ENCODE results near the gene MAN2B1. TPM values are rescaled to one million over a fixed set of nuclear protein-coding genes. Genes with fewer than 3 reads are reported as not detected.
A peak's percentile ranks its signal among the peaks of the same experiment; 100 is the strongest.
"Not testable (repeated sequence)": the region's sequence is repeated elsewhere in the genome, so short reads cannot be mapped to it uniquely, and the experiment has no call there.

MAN2B1 gene
- 33.1 TPM for polyA plus RNA-seq (2013, experiment 1 of 2)
- 39.9 TPM for polyA plus RNA-seq (2013, experiment 2 of 2)

DNA sequence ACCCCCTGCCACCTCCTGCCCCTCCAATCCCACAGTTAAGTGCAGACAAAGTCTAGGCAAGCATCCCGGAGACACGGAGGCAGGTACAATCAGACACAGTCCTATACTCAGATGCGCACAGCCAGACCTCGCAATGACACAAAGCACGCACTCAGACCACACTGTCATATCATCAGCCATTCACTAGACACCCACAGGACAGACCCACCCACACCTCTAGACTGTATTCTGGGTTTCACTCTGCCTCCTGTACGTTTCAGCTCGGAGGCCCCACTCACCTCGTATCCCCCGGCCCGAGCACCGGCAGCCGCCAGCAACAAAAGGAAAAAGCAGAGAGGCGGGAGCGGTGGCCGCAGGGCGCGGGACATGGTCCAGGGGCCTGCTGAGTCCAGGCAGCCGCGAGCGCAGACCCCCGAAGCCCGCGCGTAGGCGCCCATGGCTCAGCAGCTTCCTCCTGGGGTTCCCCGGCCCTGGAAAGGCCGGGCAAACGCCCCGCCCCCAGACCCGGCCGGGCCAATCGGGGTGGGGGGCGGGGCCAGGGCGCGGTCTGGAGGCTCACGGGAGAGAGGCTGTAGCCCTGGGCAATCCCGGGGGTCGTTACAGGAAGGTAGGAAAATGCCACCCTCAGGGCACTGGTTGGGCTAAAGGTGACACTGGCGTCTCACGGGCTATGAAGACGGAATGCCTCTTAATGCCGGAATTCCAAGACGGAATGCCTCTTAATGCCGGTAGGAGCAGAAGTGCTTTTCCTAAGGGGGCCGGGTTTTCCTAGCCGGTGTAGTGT, at the start of gene MAN2B1, which contains the start of gene WDR83:
TSS of gene MAN2B1 (minus strand) at position 478 of the 784 bp plus-strand sequence. CDS start at position 437, 41 bp downstream.
TSS of gene WDR83 (plus strand) at position 543 of the 784 bp plus-strand sequence. CDS start 2,984 bp downstream, outside the sequence.
- H3K9me3 ChIP-seq (ENCODE audit: insufficient read depth, low read depth, low read length): no peaks in the 10 kb centered on the region
- WGBS: 4% methylated on average over 46 of the region's 46 CpGs
- peak within 1 kb of the TSS; percentile 88 for H3K4me3 ChIP-seq (ENCODE audit: low read length)
- H3K27ac ChIP-seq (ENCODE audit: low read depth, low read length): peak within 1 kb of the TSS; percentile 51; the same call in 1 of the 2 replicates
- no peaks in the 10 kb centered on the region for H3K27me3 ChIP-seq (ENCODE audit: insufficient read depth, low read length)
- H3K4me1 ChIP-seq (ENCODE audit: insufficient read depth, low read length): no peaks in the 10 kb centered on the region; the same call in 1 of the 2 replicates
- H3K36me3 ChIP-seq (ENCODE audit: insufficient read depth, low read length): peaks cover 28% of the 10 kb centered on the region
- H3K9ac ChIP-seq (ENCODE audit: low read depth, low read length): peak within 1 kb of the TSS; percentile 88

DNA sequence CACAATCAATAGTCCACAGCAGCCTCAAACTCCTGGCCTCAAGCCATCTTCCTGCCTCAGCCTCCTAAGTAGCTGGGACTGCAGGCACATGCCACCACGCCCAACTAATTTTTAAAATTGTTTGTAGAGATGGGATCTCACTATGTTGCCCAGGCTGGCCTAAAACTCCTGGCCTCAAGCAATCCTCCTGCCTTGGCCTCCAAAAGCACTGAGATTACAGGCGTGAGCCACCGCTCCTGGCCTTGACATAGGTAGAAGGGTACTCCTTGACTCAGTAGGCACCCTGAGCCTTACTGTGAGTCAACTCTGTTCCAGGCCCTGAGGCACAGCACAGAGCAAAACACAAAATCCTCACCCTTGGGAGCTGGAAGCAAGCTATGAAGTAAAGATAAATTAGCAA, 49.4 kb upstream of the MAN2B1 start:
- peaks cover 5% of the 10 kb centered on the region; the same call in 1 of the 2 replicates for H3K4me1 ChIP-seq (ENCODE audit: insufficient read depth, low read length)
- H3K9me3 ChIP-seq (ENCODE audit: insufficient read depth, low read depth, low read length): no peaks in the 10 kb centered on the region
- H3K4me3 ChIP-seq (ENCODE audit: low read length): no peak overlapping the region
- H3K27ac ChIP-seq (ENCODE audit: low read depth, low read length): no peak overlapping the region
- H3K27me3 ChIP-seq (ENCODE audit: insufficient read depth, low read length): no peaks in the 10 kb centered on the region
- H3K9ac ChIP-seq (ENCODE audit: low read depth, low read length): no peak overlapping the region
- H3K36me3 ChIP-seq (ENCODE audit: insufficient read depth, low read length): peaks cover 85% of the 10 kb centered on the region
- WGBS: 97% methylated on average over 3 of the region's 3 CpGs

DNA sequence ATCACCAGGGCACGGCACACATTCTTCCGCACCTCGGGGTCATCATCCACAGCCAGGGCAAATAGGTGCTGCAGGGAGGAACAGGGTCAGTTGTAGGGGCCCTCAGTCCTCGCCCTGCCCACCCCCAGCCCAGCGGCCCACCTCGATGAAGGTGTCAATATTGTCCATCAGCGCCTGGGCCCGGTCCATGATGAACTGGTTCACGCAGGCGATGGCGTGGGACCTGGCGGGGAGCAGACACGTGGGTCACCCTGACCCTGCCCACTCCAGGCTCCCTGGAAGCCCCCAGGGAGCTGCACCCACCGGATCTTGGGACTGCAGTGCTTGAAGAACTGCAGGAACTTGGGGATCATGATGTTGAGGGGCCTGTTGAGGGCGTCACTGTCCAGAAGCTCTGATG, 48.6 kb upstream of the MAN2B1 start:
- no peak overlapping the region for H3K9ac ChIP-seq (ENCODE audit: low read depth, low read length)
- H3K27me3 ChIP-seq (ENCODE audit: insufficient read depth, low read length): no peaks in the 10 kb centered on the region
- no peaks in the 10 kb centered on the region for H3K9me3 ChIP-seq (ENCODE audit: insufficient read depth, low read depth, low read length)
- WGBS: 96% methylated on average over 15 of the region's 15 CpGs
- H3K36me3 ChIP-seq (ENCODE audit: insufficient read depth, low read length): peaks cover 87% of the 10 kb centered on the region
- H3K4me1 ChIP-seq (ENCODE audit: insufficient read depth, low read length): no peaks in the 10 kb centered on the region
- no peak overlapping the region for H3K4me3 ChIP-seq (ENCODE audit: low read length)
- H3K27ac ChIP-seq (ENCODE audit: low read depth, low read length): no peak overlapping the region

DNA sequence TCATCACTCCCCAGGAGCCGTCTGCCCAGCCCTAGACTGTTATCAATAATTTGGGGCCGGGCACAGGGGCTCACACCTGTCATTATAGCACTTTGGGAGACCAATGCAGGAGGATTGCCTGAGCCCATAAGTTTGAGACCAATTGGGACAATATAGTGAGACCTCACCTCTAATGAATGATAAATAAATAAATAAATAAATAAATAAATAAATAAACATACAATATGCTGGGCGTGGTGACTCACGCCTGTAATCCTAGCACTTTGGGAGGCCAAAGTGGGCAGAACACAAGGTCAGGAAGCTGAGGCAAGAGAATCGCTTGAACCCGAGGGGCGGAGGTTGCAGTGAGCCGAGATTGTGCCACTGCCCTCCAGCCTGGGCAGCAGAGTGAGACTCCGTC, 46.8 kb upstream of the MAN2B1 start:
- peaks cover 91% of the 10 kb centered on the region for H3K36me3 ChIP-seq (ENCODE audit: insufficient read depth, low read length)
- H3K27ac ChIP-seq (ENCODE audit: low read depth, low read length); H3K9ac ChIP-seq (ENCODE audit: low read depth, low read length); H3K4me3 ChIP-seq (ENCODE audit: low read length); H3K27me3 ChIP-seq (ENCODE audit: insufficient read depth, low read length); H3K4me1 ChIP-seq (ENCODE audit: insufficient read depth, low read length); H3K9me3 ChIP-seq (ENCODE audit: insufficient read depth, low read depth, low read length): not testable (repeated sequence)
- WGBS: 94% methylated on average over 9 of the region's 9 CpGs

DNA sequence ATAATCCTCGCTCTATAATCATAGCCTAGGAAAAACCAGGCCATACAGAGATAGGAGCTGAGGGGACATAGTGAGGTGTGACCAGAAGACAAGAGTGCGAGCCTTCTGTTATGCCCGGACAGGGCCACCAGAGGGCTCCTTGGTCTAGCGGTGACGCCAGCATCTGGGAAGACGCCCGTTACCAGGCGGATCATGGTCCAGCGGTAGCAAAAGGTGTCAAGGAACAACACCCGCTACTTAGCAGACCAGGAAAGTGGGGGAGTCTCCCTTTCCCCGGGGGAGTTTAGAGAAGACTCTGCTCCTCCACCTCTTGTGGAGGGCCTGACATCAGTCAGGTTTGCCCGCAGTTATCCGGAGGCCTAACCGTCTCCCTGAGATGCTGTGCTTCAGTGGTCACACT, 45.5 kb upstream of the MAN2B1 start:
- not testable (repeated sequence) for H3K27ac ChIP-seq (ENCODE audit: low read depth, low read length); H3K27me3 ChIP-seq (ENCODE audit: insufficient read depth, low read length); H3K4me1 ChIP-seq (ENCODE audit: insufficient read depth, low read length); H3K4me3 ChIP-seq (ENCODE audit: low read length); H3K9ac ChIP-seq (ENCODE audit: low read depth, low read length); H3K9me3 ChIP-seq (ENCODE audit: insufficient read depth, low read depth, low read length)
- 64% methylated on average over 12 of the region's 14 CpGs for whole genome bisulfite sequencing
- peaks cover 93% of the 10 kb centered on the region for H3K36me3 ChIP-seq (ENCODE audit: insufficient read depth, low read length)

DNA sequence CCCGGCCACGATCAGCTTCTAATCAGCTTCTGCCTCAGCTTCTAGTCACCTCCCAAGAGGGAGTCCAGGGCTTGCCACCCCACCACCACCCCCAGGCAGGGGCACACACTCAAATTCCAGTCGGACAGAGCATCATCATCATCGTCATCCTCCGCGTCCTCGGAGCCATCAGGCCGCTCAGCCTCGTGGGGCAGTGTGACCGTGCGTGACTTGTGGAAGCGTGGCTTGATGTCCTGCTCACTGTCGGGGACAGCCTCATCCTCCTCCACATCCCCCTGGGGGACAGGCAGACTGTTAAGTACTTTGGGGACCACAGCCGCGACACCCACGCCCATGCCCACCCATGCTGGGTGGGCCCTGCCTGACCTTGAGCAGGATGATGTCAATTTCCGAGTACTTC, 44.6 kb upstream of the MAN2B1 start:
- peaks cover 94% of the 10 kb centered on the region for H3K36me3 ChIP-seq (ENCODE audit: insufficient read depth, low read length)
- no peaks in the 10 kb centered on the region for H3K27me3 ChIP-seq (ENCODE audit: insufficient read depth, low read length)
- no peaks in the 10 kb centered on the region for H3K4me1 ChIP-seq (ENCODE audit: insufficient read depth, low read length)
- H3K4me3 ChIP-seq (ENCODE audit: low read length): no peak overlapping the region
- H3K9ac ChIP-seq (ENCODE audit: low read depth, low read length): no peak overlapping the region
- H3K9me3 ChIP-seq (ENCODE audit: insufficient read depth, low read depth, low read length): no peaks in the 10 kb centered on the region
- 97% methylated on average over 17 of the region's 17 CpGs for WGBS
- H3K27ac ChIP-seq (ENCODE audit: low read depth, low read length): no peak overlapping the region

DNA sequence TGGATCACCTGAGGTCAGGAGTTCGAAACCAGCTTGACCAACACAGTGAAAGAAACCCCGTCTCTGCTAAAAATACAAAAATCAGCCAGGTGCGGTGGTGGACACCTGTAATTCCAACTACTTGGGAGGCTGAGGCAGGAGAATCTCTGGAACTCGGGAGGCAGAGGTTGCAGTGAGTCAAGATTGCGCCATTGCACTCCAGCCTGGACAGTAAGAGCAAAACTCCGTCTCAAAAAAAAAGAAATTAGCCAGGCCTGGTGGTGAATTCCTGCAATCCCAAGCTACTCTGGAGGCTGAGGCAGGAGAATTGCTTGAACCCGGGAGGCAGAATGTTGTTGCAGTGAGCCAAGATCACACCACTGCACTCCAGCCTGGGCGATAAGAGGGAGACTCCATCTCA, 42.1 kb upstream of the MAN2B1 start:
- WGBS: 94% methylated on average over 8 of the region's 8 CpGs
- Histone ChIP-seq H3K4me1 (ENCODE audit: insufficient read depth, low read length) (no peaks in the 10 kb centered on the region), H3K27ac (ENCODE audit: low read depth, low read length) (no peak overlapping the region), H3K9me3 (ENCODE audit: insufficient read depth, low read depth, low read length) (no peaks in the 10 kb centered on the region), H3K27me3 (ENCODE audit: insufficient read depth, low read length) (no peaks in the 10 kb centered on the region), H3K9ac (ENCODE audit: low read depth, low read length) (no peak overlapping the region), H3K4me3 (ENCODE audit: low read length) (no peak overlapping the region), H3K36me3 (ENCODE audit: insufficient read depth, low read length) (peaks cover 94% of the 10 kb centered on the region)

DNA sequence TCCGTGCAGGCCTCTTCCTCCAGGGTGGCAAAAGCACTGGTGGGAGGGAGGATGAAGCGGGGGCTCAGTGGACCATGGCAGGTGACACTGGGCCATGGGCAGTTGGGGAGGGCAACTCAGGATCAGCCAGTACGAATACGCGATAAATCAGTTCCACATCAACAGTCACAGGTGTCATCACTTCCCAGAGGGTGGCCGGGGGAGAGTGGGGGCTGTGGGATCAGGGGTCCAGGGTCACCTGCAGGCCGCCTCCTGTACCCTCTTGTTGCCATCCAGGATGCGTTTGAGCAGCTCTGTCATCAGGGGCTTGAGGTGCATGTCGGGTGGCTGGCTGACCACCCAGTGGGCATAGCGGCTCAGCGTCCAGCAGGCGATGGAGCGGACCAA, 39.8 kb upstream of the MAN2B1 start:
- WGBS: 96% methylated on average over 13 of the region's 13 CpGs

DNA sequence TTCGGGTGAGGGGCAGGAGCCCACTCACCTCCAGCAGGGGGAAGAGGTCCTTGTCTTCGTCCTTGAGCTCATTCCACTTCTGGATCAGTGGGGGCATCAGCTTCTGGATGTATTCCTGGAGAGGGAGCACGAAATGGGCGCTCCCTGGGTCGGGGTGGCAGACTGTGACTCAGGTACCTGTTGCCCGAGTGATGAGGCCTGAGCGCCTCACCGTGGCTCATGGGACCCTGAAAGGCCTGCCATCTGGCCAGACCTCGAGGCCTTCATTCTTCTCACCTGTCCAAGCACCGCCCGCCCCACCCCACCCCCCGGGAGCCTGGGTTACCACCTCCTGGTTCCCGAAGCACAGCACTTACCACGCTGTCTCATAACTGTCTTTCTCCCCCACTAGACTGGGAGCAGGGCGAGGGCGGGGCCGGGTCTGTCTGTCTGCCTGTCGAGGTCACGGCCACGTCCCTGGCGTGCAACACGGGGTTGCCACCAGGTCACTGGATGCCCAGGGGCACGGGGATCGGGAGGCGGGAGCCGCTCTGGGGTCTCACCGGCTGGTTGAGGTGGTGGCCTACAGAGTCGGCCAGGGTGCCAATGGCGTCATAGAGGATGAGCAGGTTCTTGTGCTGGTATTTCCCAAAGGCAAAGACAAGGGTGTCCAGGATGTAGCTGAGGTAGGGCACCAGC, 39.3 kb upstream of the MAN2B1 start:
- no peak overlapping the region for H3K4me3 ChIP-seq (ENCODE audit: low read length)
- H3K36me3 ChIP-seq (ENCODE audit: insufficient read depth, low read length): peaks cover 96% of the 10 kb centered on the region
- no peak overlapping the region for H3K27ac ChIP-seq (ENCODE audit: low read depth, low read length)
- H3K4me1 ChIP-seq (ENCODE audit: insufficient read depth, low read length): 0 out of 2 replicates have a peak, but pooled peaks cover 4% of the 10 kb centered on the region
- H3K27me3 ChIP-seq (ENCODE audit: insufficient read depth, low read length): no peaks in the 10 kb centered on the region
- no peaks in the 10 kb centered on the region for H3K9me3 ChIP-seq (ENCODE audit: insufficient read depth, low read depth, low read length)
- whole genome bisulfite sequencing: 95% methylated on average over 29 of the region's 29 CpGs
- H3K9ac ChIP-seq (ENCODE audit: low read depth, low read length): no peak overlapping the region

More for the DNA sequence above, 39.8 kb upstream of the MAN2B1 start:
- peaks cover 96% of the 10 kb centered on the region for H3K36me3 ChIP-seq (ENCODE audit: insufficient read depth, low read length)
- H3K27me3 ChIP-seq (ENCODE audit: insufficient read depth, low read length): no peaks in the 10 kb centered on the region
- H3K27ac ChIP-seq (ENCODE audit: low read depth, low read length): no peak overlapping the region
- H3K9ac ChIP-seq (ENCODE audit: low read depth, low read length): no peak overlapping the region
- H3K9me3 ChIP-seq (ENCODE audit: insufficient read depth, low read depth, low read length): no peaks in the 10 kb centered on the region
- H3K4me1 ChIP-seq (ENCODE audit: insufficient read depth, low read length): 0 out of 2 replicates have a peak, but pooled peaks cover 4% of the 10 kb centered on the region
- no peak overlapping the region for H3K4me3 ChIP-seq (ENCODE audit: low read length)

DNA sequence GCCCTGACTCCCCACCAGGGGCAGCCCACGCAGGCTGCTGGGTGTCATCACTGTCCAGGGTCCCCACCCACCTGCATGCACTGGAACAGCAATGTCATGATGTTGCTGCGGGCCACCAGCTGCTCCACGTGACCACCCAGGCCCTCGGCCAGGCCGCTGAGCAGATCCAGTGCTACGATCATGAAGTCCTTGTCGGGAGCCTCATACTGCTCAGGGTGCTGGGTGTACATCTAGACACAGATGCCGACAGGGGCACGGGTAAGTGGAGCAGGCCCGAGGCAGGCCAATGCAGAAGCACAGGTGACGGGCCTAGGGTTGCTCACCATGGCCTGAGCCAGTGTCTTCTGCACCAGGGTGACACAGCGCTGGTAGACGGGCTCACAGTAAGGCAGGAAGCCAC, 38.6 kb upstream of the MAN2B1 start:
- Histone ChIP-seq H3K27me3 (ENCODE audit: insufficient read depth, low read length) (no peaks in the 10 kb centered on the region), H3K4me3 (ENCODE audit: low read length) (no peak overlapping the region), H3K27ac (ENCODE audit: low read depth, low read length) (no peak overlapping the region), H3K4me1 (ENCODE audit: insufficient read depth, low read length) (0 out of 2 replicates have a peak, but pooled peaks cover 4% of the 10 kb centered on the region), H3K9ac (ENCODE audit: low read depth, low read length) (no peak overlapping the region), H3K9me3 (ENCODE audit: insufficient read depth, low read depth, low read length) (no peaks in the 10 kb centered on the region), H3K36me3 (ENCODE audit: insufficient read depth, low read length) (peaks cover 96% of the 10 kb centered on the region)
- WGBS: 94% methylated on average over 13 of the region's 13 CpGs

DNA sequence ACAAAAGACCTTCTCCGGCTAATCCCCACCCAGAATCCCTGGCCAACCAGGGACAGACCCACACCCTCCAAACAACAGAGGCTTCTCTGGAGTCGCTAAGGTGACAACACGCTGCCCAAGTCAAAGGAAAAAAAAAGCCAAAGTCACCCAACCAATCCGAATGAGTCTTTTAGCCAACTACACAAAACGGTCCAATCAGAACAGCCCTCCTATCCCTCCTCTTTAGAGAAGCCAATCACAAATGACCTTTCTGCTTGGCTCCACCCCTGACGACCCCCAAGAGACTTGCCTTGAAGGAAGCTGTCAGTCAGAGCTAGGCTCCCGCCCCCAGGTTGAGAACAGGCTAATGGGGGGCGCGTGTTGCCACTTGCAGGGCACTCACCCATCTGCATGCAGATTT, 36.5 kb upstream of the MAN2B1 start:
- H3K36me3 ChIP-seq (ENCODE audit: insufficient read depth, low read length): peaks cover 92% of the 10 kb centered on the region
- no peaks in the 10 kb centered on the region for H3K27me3 ChIP-seq (ENCODE audit: insufficient read depth, low read length)
- peak overlapping the region; percentile 20; the same call in 1 of the 2 replicates for H3K27ac ChIP-seq (ENCODE audit: low read depth, low read length)
- 57% methylated on average over 9 of the region's 9 CpGs for WGBS
- H3K4me3 ChIP-seq (ENCODE audit: low read length): no peak overlapping the region
- 0 out of 2 replicates have a peak, but pooled peaks cover 4% of the 10 kb centered on the region for H3K4me1 ChIP-seq (ENCODE audit: insufficient read depth, low read length)
- no peaks in the 10 kb centered on the region for H3K9me3 ChIP-seq (ENCODE audit: insufficient read depth, low read depth, low read length)
- no peak overlapping the region for H3K9ac ChIP-seq (ENCODE audit: low read depth, low read length)

All from HUES64 (cell line).